GM12892 (cell line): ENCODE measurements around the gene MMP14.

Experiments used
- POLR2A ChIP-seq: IDR thresholded peaks from 2 replicates; pipeline ENCODE4 v1.6.1; 2011; ENCODE audit warnings: low read depth, low read length, control low read depth
- POLR2AphosphoS5 ChIP-seq: IDR thresholded peaks from 2 replicates; pipeline ENCODE4 v1.6.1; 2011; ENCODE audit warnings: low read depth, low read length, control low read depth

DNA sequence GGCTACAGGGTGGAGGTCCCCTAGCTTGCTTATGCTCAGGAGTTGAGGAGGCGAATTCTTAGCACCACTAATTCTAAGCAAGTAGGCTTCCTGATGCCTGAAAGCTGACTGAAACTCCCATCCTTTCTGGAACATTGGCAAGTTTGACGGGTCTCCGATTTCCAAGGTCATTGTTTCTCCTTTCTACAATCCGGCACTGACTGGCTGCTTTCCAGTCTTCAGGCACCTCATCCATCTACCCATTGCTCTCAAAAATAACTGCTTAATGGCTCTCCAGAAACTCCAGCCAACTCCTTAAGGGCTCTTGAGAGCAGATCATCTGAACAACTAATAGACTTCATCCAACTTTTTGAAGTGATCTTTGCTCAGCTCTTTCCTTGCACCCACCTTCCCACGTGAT lies 60.0 kb downstream of the MMP14 start:
- no peak for TF ChIP-seq POLR2AphosphoS5
- TF ChIP-seq POLR2A, result no peak
